Cardiac muscle cell (in vitro differentiated cells and primary cell): ENCODE measurements around the gene TBX5. TPM values are rescaled to one million over a fixed set of nuclear protein-coding genes. Genes with fewer than 3 reads are reported as not detected.

Source experiments
- DNase-seq, 2 donors: peaks; one replicate each; pipeline versions ENCODE4 v3.0.0 to v3.0.0-alpha.2; 2010 to 2017; ENCODE audit warnings: low read depth in 1 of 2, low spot score in 1 of 2
- H3K27ac ChIP-seq: fragments of 200-600 bp; sonication (generic); 2 replicates; pipeline ENCODE4 v1.5.1; 2016
- H3K27me3 ChIP-seq: fragments of 200-600 bp; sonication (generic); 2 replicates; pipeline ENCODE4 v1.6.0; 2016; ENCODE audit warnings: control low read depth
- H3K36me3 ChIP-seq: fragments of 200-600 bp; sonication (generic); 2 replicates; pipeline ENCODE4 v1.5.1; 2016; ENCODE audit warnings: control low read depth
- H3K4me1 ChIP-seq: fragments of 200-600 bp; sonication (generic); 2 replicates; pipeline ENCODE4 v1.8.1; 2017; ENCODE audit warnings: low read depth, mild to moderate bottlenecking, mixed run types
- H3K4me3 ChIP-seq: fragments of 200-600 bp; sonication (generic); 2 replicates; pipeline ENCODE4 v1.5.1; 2016; ENCODE audit warnings: mild to moderate bottlenecking
- H3K9me3 ChIP-seq: fragments of 200-600 bp; sonication (generic); 2 replicates; pipeline ENCODE4 v1.5.1; 2017; ENCODE audit warnings: low read depth, mild to moderate bottlenecking, control low read depth
- CTCF ChIP-seq: IDR thresholded peaks from 2 replicates; pipeline ENCODE4 v1.5.1; 2012; ENCODE audit warnings: low read depth, mild to moderate bottlenecking, low read length
- polyA plus RNA-seq: library from polyadenylated mRNA; unstranded; fragments of >200 nt; fragmentation: Nextera tagmentation; extraction: Ambion mirVana; gene quantifications from 2 replicates; pipeline ENCODE4 v1.2.1, GENCODE V29; 2016
- total RNA-seq: library from RNA; depleted of rRNA; stranded (reverse); fragments of >200 nt; gene quantifications from 2 replicates; pipeline ENCODE4 v1.2.3, GENCODE V29; 2016

The TBX5 gene
- total and polyA plus RNA-seq, 2 experiments from 2014 or later, result 83.3 to 109 TPM

DNA sequence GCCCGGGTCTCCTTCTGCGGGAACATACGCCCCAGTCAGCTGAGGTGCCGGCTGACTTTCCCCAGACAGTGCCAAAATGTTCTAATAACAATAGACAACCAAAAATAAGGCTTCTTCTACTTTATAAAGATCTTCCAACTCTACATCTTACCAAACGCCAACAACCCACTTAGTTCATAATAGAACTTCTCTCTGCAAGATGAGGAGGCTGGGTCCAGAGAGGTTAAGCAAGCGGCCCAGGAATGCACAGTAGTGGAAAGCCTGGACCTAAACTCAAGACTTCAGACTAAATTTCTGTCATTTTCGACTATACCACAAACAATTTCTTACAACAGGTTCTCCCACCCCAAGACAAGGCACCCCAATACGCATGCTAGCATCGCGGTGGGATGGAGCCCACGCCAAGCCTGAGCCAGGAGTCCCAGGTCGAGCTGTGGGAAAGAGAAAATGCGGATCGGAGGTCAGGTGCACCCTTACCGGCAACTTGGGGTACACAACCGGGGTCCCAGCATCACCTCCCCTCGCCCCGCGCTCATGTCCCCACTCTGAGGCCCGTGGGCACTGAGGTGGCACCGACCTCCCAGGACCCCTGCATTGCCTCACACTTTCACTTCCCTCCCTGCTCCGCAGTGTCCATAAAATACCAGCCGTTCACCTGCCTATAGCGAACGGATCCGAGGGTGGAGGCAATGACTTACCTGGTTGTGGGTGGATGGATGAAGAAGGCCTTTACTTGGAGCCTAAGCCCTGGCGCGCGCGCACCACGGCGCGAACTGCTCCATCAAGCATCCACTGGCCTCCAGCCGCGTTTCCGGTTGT lies 42.1 kb upstream of the TBX5 start:
- Histone ChIP-seq H3K9me3 (no peaks in the 10 kb centered on the region), H3K36me3 (no peaks in the 10 kb centered on the region), H3K4me1 (peaks cover 28% of the 10 kb centered on the region), H3K4me3 (peak overlapping the region; percentile 6), H3K27ac (peak overlapping the region; percentile 40), H3K27me3 (peaks cover 98% of the 10 kb centered on the region)
- DNase-seq, result no peak
- TF ChIP-seq CTCF, result no peak

DNA sequence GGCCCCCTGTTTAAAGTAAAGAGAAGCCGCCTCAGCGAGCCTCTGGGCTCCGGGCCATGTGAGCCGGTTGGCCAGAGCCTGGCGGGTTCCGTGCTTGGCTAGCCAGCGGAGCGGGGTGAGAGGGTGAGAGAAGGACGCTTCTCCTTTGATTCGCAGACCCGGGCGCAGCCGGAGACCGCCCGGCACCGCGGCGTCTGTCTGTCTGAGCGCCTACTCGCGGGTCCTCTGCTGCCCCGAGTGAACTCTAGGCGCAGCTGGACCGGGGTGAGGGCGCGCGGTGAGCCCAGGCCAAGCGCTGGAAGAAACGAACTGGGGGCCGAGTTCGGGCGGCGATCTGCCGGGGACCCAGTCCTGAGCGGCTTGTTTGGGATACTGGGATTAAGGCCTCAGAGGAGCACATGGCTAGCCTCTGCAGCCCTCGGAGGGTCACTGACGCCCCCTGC lies 41.4 kb upstream of the TBX5 start:
- peaks cover 28% of the 10 kb centered on the region for H3K4me1 ChIP-seq
- peak overlapping the region; percentile 6 for H3K4me3 ChIP-seq
- peaks cover 99% of the 10 kb centered on the region for H3K27me3 ChIP-seq
- no peaks in the 10 kb centered on the region for H3K36me3 ChIP-seq
- TF ChIP-seq CTCF, result no peak
- H3K27ac ChIP-seq, result peak overlapping the region; percentile 40
- no peaks in the 10 kb centered on the region for H3K9me3 ChIP-seq
- peak; percentile 27 to 70 for DNase-seq

DNA sequence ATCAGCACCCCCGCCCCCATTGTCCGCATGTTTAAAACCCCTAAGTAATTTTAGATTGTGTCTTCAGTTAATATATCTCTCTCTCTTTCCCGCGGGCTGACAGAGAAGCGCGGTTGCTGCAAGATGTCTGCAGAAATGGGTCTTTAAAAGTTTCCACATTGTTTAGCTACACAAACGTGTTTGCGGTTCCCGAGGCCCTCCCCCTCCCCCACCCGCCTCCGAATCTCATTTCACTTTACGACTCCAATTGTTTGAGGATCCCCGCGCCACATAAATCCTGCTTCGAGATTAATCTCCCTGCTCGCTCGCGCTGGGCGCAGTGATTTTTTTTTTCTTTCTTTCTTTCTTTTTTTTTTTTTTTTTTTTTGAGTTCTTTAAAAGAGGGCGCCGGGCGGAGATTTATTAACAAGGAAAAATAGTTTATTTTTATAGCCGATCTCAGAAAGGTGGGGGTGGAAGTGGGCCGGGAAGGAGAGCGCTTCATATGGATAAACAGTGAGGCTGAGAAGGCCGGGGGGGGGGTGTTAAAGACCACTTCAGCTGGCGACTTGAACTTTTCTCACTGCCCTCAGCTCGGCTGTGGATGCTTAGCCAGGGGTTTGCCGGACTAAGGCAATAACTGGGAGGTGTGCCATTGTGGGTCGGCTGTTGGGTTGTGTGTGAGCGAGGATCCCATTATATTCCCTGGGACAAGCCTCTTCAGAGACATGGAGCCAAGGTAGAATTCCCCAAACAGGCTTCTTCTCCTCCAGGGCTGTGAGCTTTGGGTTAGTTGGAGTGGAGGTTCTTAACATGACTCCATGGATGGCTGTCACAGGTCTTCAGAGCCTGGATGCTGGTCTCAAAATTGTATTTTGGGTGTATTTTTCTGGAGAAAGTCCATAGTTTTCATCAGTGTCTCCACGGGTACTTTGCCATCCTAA lies 39.7 kb upstream of the TBX5 start:
- peaks cover 20% of the 10 kb centered on the region for H3K4me1 ChIP-seq
- no peak for TF ChIP-seq CTCF
- no peak overlapping the region for H3K4me3 ChIP-seq
- H3K27ac ChIP-seq, result no peak overlapping the region
- no peaks in the 10 kb centered on the region for H3K9me3 ChIP-seq
- peaks cover 100% of the 10 kb centered on the region for H3K27me3 ChIP-seq
- no peaks in the 10 kb centered on the region for H3K36me3 ChIP-seq
- no peak for DNase-seq

GRCh38 chr12:114444422-114445279 lies 38.7 kb upstream of the TBX5 start:
- H3K9me3 ChIP-seq, result no peaks in the 10 kb centered on the region
- peaks cover 100% of the 10 kb centered on the region for H3K27me3 ChIP-seq
- H3K27ac ChIP-seq, result no peak overlapping the region
- H3K4me1 ChIP-seq, result peaks cover 18% of the 10 kb centered on the region
- H3K36me3 ChIP-seq, result no peaks in the 10 kb centered on the region
- DNase-seq, result peak in 1 of 2 donors; percentile 42
- no peak overlapping the region for H3K4me3 ChIP-seq
- TF ChIP-seq CTCF, result no peak
